ENCODE results near the gene PRR15L. TPM values are rescaled to one million over a fixed set of nuclear protein-coding genes. Genes with fewer than 3 reads are reported as not detected.

PRR15L gene
- total RNA-seq, 4 donors from 2014 or later = 9.9 to 45.1 (median 24.3) TPM

DNA sequence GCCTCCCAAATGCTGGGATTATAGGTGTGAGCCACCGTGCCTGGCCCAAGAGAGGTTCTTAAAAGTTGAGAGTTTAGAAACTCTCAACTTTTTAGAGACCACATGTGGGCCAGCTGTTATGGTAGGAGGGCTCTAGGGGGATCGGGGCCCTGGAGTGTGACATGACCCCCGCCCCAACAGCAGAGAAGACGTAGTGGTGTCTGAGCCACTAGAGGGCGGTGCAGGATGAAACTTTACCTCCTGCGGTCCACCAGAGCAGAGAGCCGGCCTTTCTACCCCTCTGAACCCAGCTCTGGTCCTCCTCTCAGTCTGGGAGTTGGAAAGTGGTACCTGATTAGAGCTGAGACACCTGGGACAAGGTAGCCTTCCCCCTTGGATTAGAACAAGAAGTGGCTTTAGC lies 20.6 kb upstream of the PRR15L start:
- no peak for DNase-seq (ENCODE audit: low spot score in 2 of 2)
- TF ChIP-seq, protein P1, sequence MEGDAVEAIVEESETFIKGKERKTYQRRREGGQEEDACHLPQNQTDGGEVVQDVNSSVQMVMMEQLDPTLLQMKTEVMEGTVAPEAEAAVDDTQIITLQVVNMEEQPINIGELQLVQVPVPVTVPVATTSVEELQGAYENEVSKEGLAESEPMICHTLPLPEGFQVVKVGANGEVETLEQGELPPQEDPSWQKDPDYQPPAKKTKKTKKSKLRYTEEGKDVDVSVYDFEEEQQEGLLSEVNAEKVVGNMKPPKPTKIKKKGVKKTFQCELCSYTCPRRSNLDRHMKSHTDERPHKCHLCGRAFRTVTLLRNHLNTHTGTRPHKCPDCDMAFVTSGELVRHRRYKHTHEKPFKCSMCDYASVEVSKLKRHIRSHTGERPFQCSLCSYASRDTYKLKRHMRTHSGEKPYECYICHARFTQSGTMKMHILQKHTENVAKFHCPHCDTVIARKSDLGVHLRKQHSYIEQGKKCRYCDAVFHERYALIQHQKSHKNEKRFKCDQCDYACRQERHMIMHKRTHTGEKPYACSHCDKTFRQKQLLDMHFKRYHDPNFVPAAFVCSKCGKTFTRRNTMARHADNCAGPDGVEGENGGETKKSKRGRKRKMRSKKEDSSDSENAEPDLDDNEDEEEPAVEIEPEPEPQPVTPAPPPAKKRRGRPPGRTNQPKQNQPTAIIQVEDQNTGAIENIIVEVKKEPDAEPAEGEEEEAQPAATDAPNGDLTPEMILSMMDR (IDR thresholded peaks at IDR 0.05) = no peak
- H3K4me3 ChIP-seq (ENCODE audit: low read depth, poor library complexity, severe bottlenecking) = no peak overlapping the region
- WGBS, 2 donors = 36 to 51% methylated on average over 7 of the region's 7 CpGs
- intact Hi-C loops (cut with DNase I; ENCODE audit: low total_unique reads) = no loop called here

DNA sequence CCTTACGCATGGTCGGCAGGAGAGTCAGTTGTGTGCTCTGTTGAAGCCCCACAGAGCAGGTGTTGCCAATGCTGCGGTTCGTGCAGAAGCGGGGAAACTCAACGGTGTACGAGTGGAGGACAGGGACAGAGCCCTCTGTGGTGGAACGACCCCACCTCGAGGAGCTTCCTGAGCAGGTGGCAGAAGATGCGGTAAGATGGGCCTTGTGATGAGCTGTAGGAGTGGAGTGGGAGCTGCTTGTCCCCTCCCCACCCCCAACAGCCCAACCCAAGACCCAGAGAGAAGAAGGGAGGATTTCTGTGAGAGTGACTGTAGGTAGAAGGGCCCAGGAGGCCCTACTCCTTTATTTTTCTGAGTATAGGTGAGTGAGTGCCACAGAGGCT lies 18.1 kb upstream of the PRR15L start:
- TF ChIP-seq, protein P1 (IDR thresholded peaks at IDR 0.05) = no peak
- no peak for TF ChIP-seq POLR2A (IDR thresholded peaks at IDR 0.05)
- no peak overlapping the region for H3K4me3 ChIP-seq (ENCODE audit: low read depth, poor library complexity, severe bottlenecking)
- DNase-seq (ENCODE audit: low spot score in 2 of 2) = no peak
- 93% methylated on average over 10 of the region's 10 CpGs for whole genome bisulfite sequencing, 2 donors
- intact Hi-C loops (cut with DNase I; ENCODE audit: low total_unique reads) = no loop called here

DNA sequence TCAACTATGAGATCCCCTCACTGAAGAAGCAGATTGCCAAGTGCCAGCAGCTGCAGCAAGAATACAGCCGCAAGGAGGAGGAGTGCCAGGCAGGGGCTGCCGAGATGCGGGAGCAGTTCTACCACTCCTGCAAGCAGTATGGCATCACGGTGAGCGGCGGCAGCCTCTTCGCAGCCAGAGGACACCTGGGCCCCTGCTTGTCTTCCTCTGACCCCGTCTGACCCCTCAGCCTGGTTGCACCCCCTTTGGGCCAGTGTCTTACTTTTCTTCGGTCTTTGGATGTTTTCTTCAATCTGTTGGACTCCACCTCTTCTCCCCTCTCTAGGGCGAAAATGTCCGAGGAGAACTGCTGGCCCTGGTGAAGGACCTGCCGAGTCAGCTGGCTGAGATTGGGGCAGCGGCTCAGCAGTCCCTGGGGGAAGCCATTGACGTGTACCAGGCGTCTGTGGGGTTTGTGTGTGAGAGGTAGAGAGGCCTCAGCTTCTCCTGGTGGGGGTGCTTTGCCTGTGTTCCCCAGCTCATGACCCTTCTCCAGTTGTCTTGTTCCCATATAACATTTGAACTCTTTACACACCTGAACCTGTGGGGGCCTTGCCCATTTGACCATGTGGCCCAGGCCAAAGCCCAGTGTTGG lies 17.6 kb upstream of the PRR15L start:
- no peak overlapping the region for H3K4me3 ChIP-seq (ENCODE audit: low read depth, poor library complexity, severe bottlenecking)
- no peak for DNase-seq (ENCODE audit: low spot score in 2 of 2)
- TF ChIP-seq, protein P1 (IDR thresholded peaks at IDR 0.05) = no peak
- no peak for TF ChIP-seq POLR2A (IDR thresholded peaks at IDR 0.05)
- 81 to 90% methylated on average over 15 of the region's 15 CpGs for WGBS, 2 donors
- intact Hi-C loops (cut with DNase I; ENCODE audit: low total_unique reads) = no loop called here

DNA sequence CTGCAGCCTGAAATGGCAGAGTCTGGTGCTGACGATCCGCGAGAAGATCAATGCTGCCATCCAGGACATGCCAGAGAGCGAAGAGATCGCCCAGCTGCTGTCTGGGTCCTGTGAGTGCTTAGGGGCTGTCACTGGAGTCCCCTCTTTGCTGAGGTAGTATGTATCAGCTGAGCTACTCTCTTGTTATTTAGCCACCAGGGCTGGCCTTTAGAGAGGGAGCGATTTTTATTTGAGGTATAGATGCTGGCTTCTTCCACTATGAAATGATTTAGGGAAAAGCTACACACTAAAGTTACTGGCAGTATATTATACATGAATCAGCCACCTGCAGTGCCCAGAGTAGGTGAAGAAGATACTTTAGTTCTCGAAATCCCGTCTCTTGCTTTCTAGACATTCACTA lies 15.9 kb upstream of the PRR15L start:
- TF ChIP-seq, protein P1 (IDR thresholded peaks at IDR 0.05) = no peak
- no peak for TF ChIP-seq POLR2A (IDR thresholded peaks at IDR 0.05)
- intact Hi-C loops (cut with DNase I; ENCODE audit: low total_unique reads) = no loop called here

DNA sequence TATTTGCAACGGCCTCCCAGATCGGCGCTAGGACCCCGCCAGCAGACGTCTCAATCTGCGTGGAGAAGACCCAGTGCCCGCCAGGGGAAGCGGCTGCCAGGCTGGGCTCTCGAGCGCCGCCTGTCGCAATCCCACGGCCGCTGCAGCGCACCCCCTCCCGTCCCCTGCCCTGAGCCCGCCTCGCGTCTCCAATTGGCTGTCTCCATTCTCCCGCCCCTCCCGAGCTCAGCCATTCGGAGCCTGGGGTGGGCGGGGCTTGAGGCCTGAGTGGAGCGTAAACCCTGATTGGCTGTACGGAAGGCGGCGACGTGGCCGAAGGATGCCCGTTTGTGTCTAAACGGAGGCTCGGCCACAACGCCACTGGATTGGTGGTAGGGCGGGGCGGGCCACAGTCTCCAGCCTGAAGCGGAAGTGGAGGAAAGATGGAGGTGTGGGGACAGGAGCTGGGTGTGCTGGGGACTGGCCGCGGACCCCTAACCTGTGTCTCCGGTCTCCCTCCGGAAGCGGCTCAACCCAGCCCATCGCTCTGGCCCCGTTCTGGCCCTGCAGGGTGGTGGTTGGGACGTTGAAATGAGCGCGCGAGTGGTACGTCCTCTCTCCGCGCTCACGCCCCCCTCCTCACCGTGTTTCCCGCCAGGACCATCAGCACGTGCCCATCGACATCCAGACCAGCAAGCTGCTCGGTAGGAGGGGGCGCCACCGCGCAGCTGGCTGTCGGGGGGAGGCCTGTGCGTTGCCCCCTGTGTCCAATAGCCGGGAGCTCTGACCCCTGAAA lies 13.2 kb upstream of the PRR15L start, which contains the start of gene CDK5RAP3:
Gene CDK5RAP3, plus strand, starts transcription at position 389 of the 775 bp plus-strand sequence. Its CDS starts 34 bp downstream, at position 423.
- peak within 1 kb of the TSS; percentile 91 for H3K4me3 ChIP-seq (ENCODE audit: low read depth, poor library complexity, severe bottlenecking)
- DNase-seq (ENCODE audit: low spot score in 2 of 2) = peak; percentile 100
- intact Hi-C loops (cut with DNase I; ENCODE audit: low total_unique reads) = no loop called here
- TF ChIP-seq, protein P1 (IDR thresholded peaks at IDR 0.05) = peak in 2 of 3 donors; percentile 48 to 96
- no peak for TF ChIP-seq POLR2A (IDR thresholded peaks at IDR 0.05)
- WGBS, 2 donors = 0 to 1% methylated on average over 23 to 62 of the region's 62 CpGs

More for the DNA sequence above, 15.9 kb upstream of the PRR15L start:
- no peak for DNase-seq (ENCODE audit: low spot score in 2 of 2)
- 90 to 91% methylated on average over 8 of the region's 8 CpGs for WGBS, 2 donors
- H3K4me3 ChIP-seq (ENCODE audit: low read depth, poor library complexity, severe bottlenecking) = no peak overlapping the region

Data from lower leg skin (tissue), 4 donors.